ENCODE results near the gene TBCK. TPM values are rescaled to one million over a fixed set of nuclear protein-coding genes. Genes with fewer than 3 reads are reported as not detected.

Gene TBCK
- total and polyA plus RNA-seq, 2 donors (not counting 3 experiments of a cell fraction or from before 2014, with no cell fraction given), result 18.2 to 38.6 TPM

GRCh38 chr4:106334741-106335470, 18.9 kb upstream of the TBCK start:
- dilution Hi-C loops (cut with MboI; ENCODE audit: extremely low pct_ligation_motif_present, low sequenced_read_pairs), result no loop called here
- Histone ChIP-seq H2AFZ (ENCODE audit: low read depth, low read length) (no peak overlapping the region), H3K36me3 (ENCODE audit: control insufficient read depth in 2 of 2, extremely low read depth in 1 of 2, insufficient read depth in 2 of 2, low read length in 2 of 2) (peaks cover 8 to 10% of the 10 kb centered on the region in 2 experiments), H3K27me3 (ENCODE audit: control insufficient read depth in 2 of 2, insufficient read depth in 2 of 2, low read length in 2 of 2) (no peaks in the 10 kb centered on the region), H3K27ac (ENCODE audit: insufficient read depth, low read depth, low read length) (no peak overlapping the region), H3K4me1 (ENCODE audit: control insufficient read depth, extremely low read depth, insufficient read depth, low read length) (peaks cover 9% of the 10 kb centered on the region), H3K9ac (replicated peaks; ENCODE audit: extremely low read depth, insufficient read depth, low read length) (no peak overlapping the region), H3K9me1 (replicated peaks; ENCODE audit: control insufficient read depth, extremely low read depth, insufficient read depth, low read length) (no peaks in the 10 kb centered on the region), H3K79me2 (ENCODE audit: control insufficient read depth, insufficient read depth, low read length) (peaks cover 6% of the 10 kb centered on the region), H3K9me3 (replicated peaks; ENCODE audit: control insufficient read depth, insufficient read depth, low read length) (no peaks in the 10 kb centered on the region), H4K20me1 (replicated peaks; ENCODE audit: control insufficient read depth, extremely low read depth, insufficient read depth, low read length) (no peaks in the 10 kb centered on the region), H3K4me3 (replicated peaks in 1 of 3; ENCODE audit: insufficient read depth in 1 of 3, low read depth in 1 of 3, low read length in 3 of 3) (no peak overlapping the region), H3K4me2 (ENCODE audit: insufficient read depth, low read length) (no peak overlapping the region)
- intact Hi-C loops (cut with micrococcal nuclease), result no loop called here
- no peak for TF ChIP-seq MAX (IDR thresholded peaks at IDR 0.05; ENCODE audit: insufficient read depth, insufficient read length)
- peak; percentile 23 for TF ChIP-seq GATA2 (IDR thresholded peaks at IDR 0.05; ENCODE audit: insufficient read depth, insufficient read length, low read depth, low read length)
- POLR2A ChIA-PET, result no interaction called here
- CTCF ChIA-PET, result interaction anchor here (1.3 kb wide), 1 partner anchor 69 kb away, joined by 3 read pairs; no protein-coding TSS in a partner anchor
- DNase-seq (ENCODE audit: low read depth, low spot score) (no peak), FAIRE-seq (no peak)
- BruUV-seq (replicated peaks), result no TSS peak

GRCh38 chr4:106333186-106333585, 17.2 kb upstream of the TBCK start:
- CTCF ChIA-PET, result interaction anchor here (0.8 to 1.7 kb wide), 6 partner anchors 14 to 476 kb away, joined by 3 to 7 read pairs (median 4); partner anchors contain the start of genes AIMP1 and TBCK
- peak; percentile 47 for DNase-seq (ENCODE audit: low read depth, low spot score)

More at GRCh38 chr4:106333186-106333585, 17.2 kb upstream of the TBCK start:
- H3K79me2 ChIP-seq (ENCODE audit: control insufficient read depth, insufficient read depth, low read length), result no peaks in the 10 kb centered on the region
- H3K27ac ChIP-seq (ENCODE audit: insufficient read depth, low read depth, low read length), result peak overlapping the region; percentile 48
- intact Hi-C loops (cut with micrococcal nuclease) (no loop called here), dilution Hi-C loops (cut with MboI; ENCODE audit: extremely low pct_ligation_motif_present, low sequenced_read_pairs) (no loop called here)
- peaks cover 6 to 10% of the 10 kb centered on the region in 2 experiments for H3K36me3 ChIP-seq (ENCODE audit: control insufficient read depth in 2 of 2, extremely low read depth in 1 of 2, insufficient read depth in 2 of 2, low read length in 2 of 2)
- no peak overlapping the region for H3K9ac ChIP-seq (replicated peaks; ENCODE audit: extremely low read depth, insufficient read depth, low read length)
- H3K27me3 ChIP-seq (ENCODE audit: control insufficient read depth in 2 of 2, insufficient read depth in 2 of 2, low read length in 2 of 2), result no peaks in the 10 kb centered on the region
- peak overlapping the region; percentile 42 for H3K4me2 ChIP-seq (ENCODE audit: insufficient read depth, low read length)
- FAIRE-seq, result no peak
- H3K9me3 ChIP-seq (replicated peaks; ENCODE audit: control insufficient read depth, insufficient read depth, low read length), result no peaks in the 10 kb centered on the region
- H3K4me3 ChIP-seq (replicated peaks in 1 of 3; ENCODE audit: insufficient read depth in 1 of 3, low read depth in 1 of 3, low read length in 3 of 3), result no peak overlapping the region
- H3K4me1 ChIP-seq (ENCODE audit: control insufficient read depth, extremely low read depth, insufficient read depth, low read length), result peaks cover 9% of the 10 kb centered on the region
- H3K9me1 ChIP-seq (replicated peaks; ENCODE audit: control insufficient read depth, extremely low read depth, insufficient read depth, low read length), result no peaks in the 10 kb centered on the region
- H2AFZ ChIP-seq (ENCODE audit: low read depth, low read length), result no peak overlapping the region
- BruUV-seq (replicated peaks), result no TSS peak
- no peaks in the 10 kb centered on the region for H4K20me1 ChIP-seq (replicated peaks; ENCODE audit: control insufficient read depth, extremely low read depth, insufficient read depth, low read length)
- POLR2A ChIA-PET, result no interaction called here
- TF ChIP-seq FOS (IDR thresholded peaks at IDR 0.05; ENCODE audit: borderline replicate concordance, insufficient read depth, low read length) (no peak), POLR2AphosphoS5 (IDR thresholded peaks at IDR 0.05; ENCODE audit: insufficient read depth, low read depth, low read length) (no peak), MAX (IDR thresholded peaks at IDR 0.05; ENCODE audit: insufficient read depth, insufficient read length) (no peak), EZH2 (IDR thresholded peaks at IDR 0.05; ENCODE audit: borderline replicate concordance, low read depth, low read length, severe bottlenecking) (no peak), CTCF (IDR thresholded peaks at IDR 0.05; ENCODE audit: extremely low read depth in 1 of 2, insufficient read depth in 1 of 2, low read depth in 1 of 2, low read length in 2 of 2) (no peak), POLR2A (IDR thresholded peaks at IDR 0.05; ENCODE audit: low read depth, low read length) (no peak), GATA2 (IDR thresholded peaks at IDR 0.05; ENCODE audit: insufficient read depth, insufficient read length, low read depth, low read length) (no peak), MYC (IDR thresholded peaks at IDR 0.05; ENCODE audit: low read depth, low read length) (no peak), JUN (IDR thresholded peaks at IDR 0.05; ENCODE audit: borderline replicate concordance, insufficient read depth, insufficient read length, low read depth) (no peak)
